Measurements from ENCODE around the gene TMEM69.
"Not testable (repeated sequence)": the region's sequence is repeated elsewhere in the genome, so short reads cannot be mapped to it uniquely, and the experiment has no call there.

The TMEM69 gene

DNA sequence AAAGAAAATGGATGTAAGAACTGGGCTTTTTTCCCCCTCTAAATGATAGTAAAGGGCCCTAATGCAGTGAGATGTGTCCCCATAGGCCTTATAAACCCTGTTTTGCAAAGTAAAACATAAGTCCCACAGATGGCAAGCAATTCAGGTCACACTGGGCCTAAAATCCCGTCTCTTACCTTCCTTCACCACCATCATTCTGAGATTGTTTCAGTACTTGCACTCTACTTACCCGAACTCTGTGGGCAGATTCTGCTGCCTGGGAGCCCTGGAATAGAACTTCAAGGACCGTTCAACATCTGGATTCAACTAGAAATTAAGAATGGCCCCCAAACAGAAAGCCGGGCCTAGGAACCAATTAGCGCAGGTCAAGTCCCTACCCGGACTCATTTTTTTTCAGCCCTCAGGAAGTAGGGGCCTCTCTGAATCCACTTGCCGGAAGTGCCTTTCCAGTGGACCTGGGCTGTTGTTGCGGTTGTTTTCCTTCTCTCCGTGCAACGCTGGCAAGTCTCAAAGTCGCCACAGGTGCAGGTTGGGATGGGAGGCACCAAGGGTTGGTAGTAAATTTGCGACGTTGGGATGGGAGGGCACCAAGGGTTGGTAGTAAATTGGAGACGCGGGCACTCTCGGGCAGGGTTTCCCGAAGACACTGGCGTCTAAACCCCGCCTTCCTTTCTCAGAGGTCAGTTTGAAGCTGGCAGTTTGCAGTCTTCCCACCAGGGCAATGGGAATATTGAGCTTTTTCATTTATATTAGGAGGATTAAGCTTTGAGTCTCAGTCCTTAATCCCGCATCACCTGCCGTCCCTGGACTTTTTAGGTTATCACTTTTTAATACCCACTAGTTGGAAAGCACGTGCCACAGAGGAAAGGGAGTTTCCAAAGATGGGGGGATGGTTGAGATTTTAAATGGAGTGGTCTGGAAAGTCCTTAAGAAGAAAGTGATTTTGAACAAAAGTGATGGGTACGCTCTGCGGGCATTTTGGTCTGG, at the start of gene TMEM69:
Gene TMEM69, plus strand, starts transcription at position 428 of the 987 bp plus-strand sequence. CDS start 2,888 bp downstream, outside the sequence.
- DNase-seq: peak; percentile 61

DNA sequence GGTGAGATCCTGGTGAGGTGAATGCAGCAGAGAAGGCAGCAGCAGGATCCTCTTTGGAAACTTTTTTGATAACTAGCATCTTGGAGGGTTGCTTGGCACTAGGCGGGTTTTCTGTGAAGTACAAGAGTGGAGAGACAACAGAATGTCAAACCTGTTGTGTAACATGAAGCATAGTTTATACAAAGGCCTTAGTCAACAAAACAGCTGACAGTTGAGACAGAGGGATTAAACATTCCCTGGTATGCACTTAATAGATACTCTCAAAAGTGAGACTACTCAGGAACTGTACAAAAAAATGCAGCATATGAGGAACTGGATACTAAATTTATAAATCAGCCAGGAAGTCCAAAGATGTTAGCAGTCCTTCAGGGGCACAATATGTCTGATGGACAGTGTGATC, 47.7 kb upstream of the TMEM69 start:
- no peak for DNase-seq

GRCh38 chr1:45643321-45643720, 44.7 kb upstream of the TMEM69 start:
- no peak for DNase-seq

- no peak for DNase-seq
These were observed 44.0 kb upstream of the TMEM69 start for GRCh38 chr1:45643978-45644377.

DNA sequence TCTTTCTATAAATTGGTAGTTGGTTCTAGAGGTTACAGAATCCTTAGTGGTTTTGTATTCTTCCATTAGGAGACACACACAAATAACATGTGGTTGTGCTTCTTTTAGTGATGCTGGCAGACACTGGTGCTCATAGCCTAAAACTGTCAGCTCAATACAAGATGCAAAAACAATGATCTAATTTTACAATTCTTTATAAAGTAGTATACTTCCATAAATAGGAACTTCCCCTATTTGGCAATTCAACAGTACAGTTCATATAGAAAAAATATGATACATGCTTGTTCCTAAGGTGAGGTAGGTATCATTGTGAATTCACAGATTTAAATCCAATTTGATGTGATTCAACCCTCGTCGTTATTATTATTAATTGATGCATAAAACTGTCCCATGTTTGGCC, 43.3 kb upstream of the TMEM69 start:
- DNase-seq: no peak

GRCh38 chr1:45647248-45648021, 40.5 kb upstream of the TMEM69 start:
- no peak for DNase-seq

- DNase-seq: no peak
These were observed 33.3 kb upstream of the TMEM69 start for GRCh38 chr1:45654540-45655280.

DNA sequence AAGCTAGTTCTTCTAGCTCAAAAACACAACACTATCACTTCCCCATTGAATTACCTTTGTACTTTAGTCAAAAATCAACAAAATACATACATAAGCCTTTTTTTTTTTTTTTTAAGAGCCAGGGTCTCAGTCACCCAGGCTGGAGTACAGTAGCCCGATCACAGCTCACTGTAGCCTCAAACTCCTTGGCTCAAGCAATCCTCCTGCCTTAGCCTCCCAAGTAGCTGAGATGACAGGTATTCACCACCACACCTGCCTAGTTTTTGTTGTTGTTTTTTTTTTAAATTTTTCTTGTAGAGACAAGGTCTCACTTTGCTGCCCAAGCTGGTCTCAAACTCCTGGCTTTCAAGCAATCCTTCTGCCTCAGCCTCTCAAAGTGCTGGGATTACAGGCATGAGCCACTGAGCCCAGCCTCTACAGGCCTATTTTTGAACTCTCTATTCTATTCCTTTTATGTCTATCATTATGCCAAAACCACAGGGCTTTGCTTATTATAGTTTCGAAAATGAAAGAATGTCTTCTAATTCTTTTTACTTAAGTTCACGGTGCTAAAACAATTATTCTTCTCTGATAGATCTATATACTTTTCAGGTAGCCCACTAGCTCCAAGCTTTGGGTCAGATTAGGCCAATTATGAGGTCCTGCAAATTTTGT, 31.3 kb upstream of the TMEM69 start:
- DNase-seq: no peak

DNA sequence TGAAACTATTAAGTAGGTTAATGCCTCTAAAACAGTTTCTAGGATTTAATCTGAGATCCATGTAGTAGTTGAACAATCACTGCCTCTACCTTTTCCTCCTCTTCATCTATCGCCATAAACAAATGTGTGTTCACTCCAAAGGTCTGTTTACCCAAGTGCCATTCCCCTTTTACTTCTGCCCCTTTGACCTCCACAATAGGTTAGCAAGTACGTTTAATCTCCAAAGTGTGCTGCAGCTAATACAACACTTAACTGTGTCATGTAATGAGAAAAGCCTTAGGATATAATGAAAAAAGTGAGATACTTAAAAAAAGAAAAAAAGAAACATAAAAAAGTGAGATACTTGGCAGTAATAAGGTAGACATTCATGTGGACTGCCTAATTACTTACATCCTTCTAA, 29.8 kb upstream of the TMEM69 start:
- no peak for DNase-seq

GRCh38 chr1:45659222-45659621, 28.8 kb upstream of the TMEM69 start:
- DNase-seq: no peak

DNA sequence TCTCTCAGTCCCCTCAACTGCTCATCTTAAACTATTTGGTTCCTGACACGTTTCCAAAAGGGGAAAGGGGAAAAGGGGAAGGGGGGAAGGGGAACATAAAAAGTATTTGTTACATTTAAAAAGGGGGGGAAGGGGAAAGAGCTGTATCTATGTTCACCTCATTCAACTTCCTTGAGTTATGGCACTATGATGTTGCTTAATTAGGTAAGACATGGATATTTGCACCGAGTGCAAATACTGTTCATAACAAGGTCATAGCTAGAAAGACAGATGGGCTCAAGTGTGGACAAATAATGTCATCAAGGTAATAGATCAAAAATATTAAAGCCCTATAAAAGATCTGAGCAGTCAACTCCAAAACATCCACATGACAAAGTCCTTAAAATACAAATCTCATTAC, 27.6 kb upstream of the TMEM69 start:
- no peak for DNase-seq

GRCh38 chr1:45666836-45667235, 21.1 kb upstream of the TMEM69 start:
- DNase-seq: no peak

GRCh38 chr1:45667321-45668111, 20.5 kb upstream of the TMEM69 start:
- no peak for DNase-seq

GRCh38 chr1:45668526-45668925, 19.5 kb upstream of the TMEM69 start:
- no peak for DNase-seq

- DNase-seq: no peak
These were observed 18.6 kb upstream of the TMEM69 start for GRCh38 chr1:45669379-45669778.

DNA sequence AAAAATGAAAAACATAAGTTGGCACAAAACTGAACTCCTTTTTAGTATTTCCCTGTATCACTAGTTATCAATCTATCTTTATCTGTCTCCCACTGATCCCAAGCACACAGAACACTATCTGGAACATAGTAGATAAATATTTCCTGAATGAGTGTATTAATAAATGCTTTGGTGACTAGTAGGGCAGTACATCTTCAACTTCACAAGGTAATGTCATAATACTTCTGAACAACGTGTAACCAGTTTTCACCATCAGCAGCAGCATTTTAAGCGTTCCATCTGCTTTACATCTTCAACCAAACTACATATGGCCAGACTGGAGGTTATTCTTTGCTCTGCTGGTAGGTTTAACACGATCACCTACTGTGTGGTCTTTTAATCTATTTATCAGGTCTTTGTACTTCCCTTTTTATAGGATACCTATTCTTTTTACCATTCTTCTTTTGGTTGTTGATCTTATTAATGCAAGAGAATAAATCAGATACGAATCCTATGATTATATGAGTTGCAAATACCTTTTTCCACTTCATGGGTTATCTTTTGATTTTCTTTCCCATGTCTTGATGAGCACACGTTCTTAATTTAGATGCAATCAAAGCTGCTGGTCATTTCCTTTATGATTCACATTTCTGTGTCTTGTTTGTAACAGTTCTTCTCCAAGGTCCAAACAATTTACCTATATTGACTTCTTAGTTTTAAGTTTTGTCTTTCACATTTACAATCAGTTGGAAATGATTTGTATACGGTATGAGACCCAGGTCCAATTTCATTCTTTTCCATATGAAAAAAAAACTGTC, 17.9 kb upstream of the TMEM69 start:
- DNase-seq: no peak

- DNase-seq: no peak
These were observed 14.0 kb upstream of the TMEM69 start for GRCh38 chr1:45673956-45674355.

- no peak for DNase-seq
These were observed 13.5 kb upstream of the TMEM69 start for GRCh38 chr1:45674478-45674877.

- DNase-seq: not testable (repeated sequence)
These were observed 11.4 kb upstream of the TMEM69 start for GRCh38 chr1:45676553-45676952.

- DNase-seq: no peak
These were observed 10.2 kb upstream of the TMEM69 start for GRCh38 chr1:45677751-45678245.

GRCh38 chr1:45678489-45678888, 9.5 kb upstream of the TMEM69 start:
- DNase-seq: no peak
